Activated T-cell treated with anti-CD3 and anti-CD28 coated beads, Interleukin-2, amount 50 U/mL, for 24 hours (primary cell): Measurements from ENCODE around the gene STON2.

Experiments used
- DNase-seq: peaks from one replicate; pipeline ENCODE4 v3.0.0-alpha.2; 2020
- H3K27ac Mint-ChIP-seq: 2 replicates; pipeline ENCODE4 v1.8.0; 2020; ENCODE audit warnings: mild to moderate bottlenecking, mixed read lengths
- H3K27me3 Mint-ChIP-seq: 2 replicates; pipeline ENCODE4 v1.8.0; 2020; ENCODE audit warnings: mixed read lengths
- H3K36me3 Mint-ChIP-seq: 2 replicates; pipeline ENCODE4 v1.8.0; 2020; ENCODE audit warnings: low read depth, mixed read lengths
- H3K4me1 Mint-ChIP-seq: 2 replicates; pipeline ENCODE4 v1.8.0; 2020; ENCODE audit warnings: low read depth, mixed read lengths
- H3K4me3 Mint-ChIP-seq: 2 replicates; pipeline ENCODE4 v1.8.0; 2020; ENCODE audit warnings: mild to moderate bottlenecking, moderate library complexity, mixed read lengths
- H3K9me3 Mint-ChIP-seq: 2 replicates; pipeline ENCODE4 v1.8.0; 2020; ENCODE audit warnings: mixed read lengths

STON2 gene

GRCh38 chr14:81298911-81299310 lies 101.2 kb downstream of the STON2 start:
- H3K4me1 Mint-ChIP-seq, result peaks cover 11% of the 10 kb centered on the region
- H3K27ac Mint-ChIP-seq, result no peak overlapping the region
- H3K9me3 Mint-ChIP-seq, result no peaks in the 10 kb centered on the region
- peaks cover 3% of the 10 kb centered on the region for H3K27me3 Mint-ChIP-seq
- H3K36me3 Mint-ChIP-seq, result no peaks in the 10 kb centered on the region
- no peak for DNase-seq
- H3K4me3 Mint-ChIP-seq, result no peak overlapping the region

GRCh38 chr14:81298122-81298521 lies 102.0 kb downstream of the STON2 start:
- H3K36me3 Mint-ChIP-seq, result no peaks in the 10 kb centered on the region
- peaks cover 3% of the 10 kb centered on the region for H3K4me1 Mint-ChIP-seq
- no peak overlapping the region for H3K4me3 Mint-ChIP-seq
- DNase-seq, result no peak
- H3K9me3 Mint-ChIP-seq, result no peaks in the 10 kb centered on the region
- H3K27me3 Mint-ChIP-seq, result peaks cover 3% of the 10 kb centered on the region
- H3K27ac Mint-ChIP-seq, result no peak overlapping the region

GRCh38 chr14:81295958-81296923 lies 103.9 kb downstream of the STON2 start:
- peaks cover 6% of the 10 kb centered on the region for H3K27me3 Mint-ChIP-seq
- no peaks in the 10 kb centered on the region for H3K4me1 Mint-ChIP-seq
- H3K4me3 Mint-ChIP-seq, result no peak overlapping the region
- no peaks in the 10 kb centered on the region for H3K36me3 Mint-ChIP-seq
- H3K27ac Mint-ChIP-seq, result no peak overlapping the region
- H3K9me3 Mint-ChIP-seq, result no peaks in the 10 kb centered on the region
- no peak for DNase-seq

DNA sequence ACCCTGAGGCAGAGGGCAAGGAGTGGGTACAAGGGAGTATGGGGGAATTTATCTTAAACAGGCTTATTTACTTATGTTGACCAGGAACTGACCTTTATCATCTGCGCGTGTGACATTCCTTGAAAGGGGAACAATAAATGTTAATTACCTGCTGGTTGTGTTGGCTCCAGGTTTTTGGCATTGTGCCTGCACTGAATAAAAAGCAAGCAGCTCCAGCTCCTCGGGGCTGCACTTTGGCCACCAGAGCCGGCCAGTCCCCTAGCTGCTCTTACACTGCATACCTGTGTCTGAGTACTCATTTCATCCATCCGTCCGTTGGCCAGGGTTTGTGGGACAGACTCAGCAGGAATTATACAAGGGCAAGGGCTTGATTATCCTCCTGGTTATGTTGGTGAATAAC lies 110.6 kb downstream of the STON2 start:
- H3K4me3 Mint-ChIP-seq, result no peak overlapping the region
- no peaks in the 10 kb centered on the region for H3K9me3 Mint-ChIP-seq
- no peaks in the 10 kb centered on the region for H3K36me3 Mint-ChIP-seq
- peaks cover 22% of the 10 kb centered on the region for H3K27me3 Mint-ChIP-seq
- no peak for DNase-seq
- H3K27ac Mint-ChIP-seq, result no peak overlapping the region
- no peaks in the 10 kb centered on the region for H3K4me1 Mint-ChIP-seq

GRCh38 chr14:81286574-81287370 lies 113.4 kb downstream of the STON2 start:
- Mint-ChIP-seq H3K36me3 (no peaks in the 10 kb centered on the region), H3K27ac (no peak overlapping the region), H3K9me3 (no peaks in the 10 kb centered on the region), H3K4me1 (no peaks in the 10 kb centered on the region), H3K27me3 (peaks cover 19% of the 10 kb centered on the region), H3K4me3 (no peak overlapping the region)
- no peak for DNase-seq

DNA sequence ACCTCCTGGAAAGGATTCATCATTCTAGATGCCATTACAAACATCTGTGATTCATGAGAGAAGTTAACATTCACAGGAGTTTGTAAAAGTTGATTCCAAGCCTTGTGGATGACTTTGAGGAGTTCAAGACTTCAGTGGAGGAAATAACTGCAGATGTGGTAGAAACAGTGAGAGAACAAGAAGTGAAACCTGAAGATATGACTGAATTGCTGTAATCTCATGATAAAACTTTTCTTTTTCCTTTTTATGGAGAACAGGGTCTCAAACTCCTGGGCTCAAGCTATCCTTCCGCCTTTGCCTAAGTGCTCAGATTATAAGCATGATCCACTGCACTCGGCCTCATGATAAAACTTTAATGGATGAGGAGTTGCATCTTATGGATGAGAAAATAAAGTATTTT lies 114.9 kb downstream of the STON2 start:
- H3K4me1 Mint-ChIP-seq, result no peaks in the 10 kb centered on the region
- no peak overlapping the region for H3K4me3 Mint-ChIP-seq
- no peaks in the 10 kb centered on the region for H3K36me3 Mint-ChIP-seq
- no peaks in the 10 kb centered on the region for H3K9me3 Mint-ChIP-seq
- no peak for DNase-seq
- H3K27ac Mint-ChIP-seq, result no peak overlapping the region
- peaks cover 19% of the 10 kb centered on the region for H3K27me3 Mint-ChIP-seq

DNA sequence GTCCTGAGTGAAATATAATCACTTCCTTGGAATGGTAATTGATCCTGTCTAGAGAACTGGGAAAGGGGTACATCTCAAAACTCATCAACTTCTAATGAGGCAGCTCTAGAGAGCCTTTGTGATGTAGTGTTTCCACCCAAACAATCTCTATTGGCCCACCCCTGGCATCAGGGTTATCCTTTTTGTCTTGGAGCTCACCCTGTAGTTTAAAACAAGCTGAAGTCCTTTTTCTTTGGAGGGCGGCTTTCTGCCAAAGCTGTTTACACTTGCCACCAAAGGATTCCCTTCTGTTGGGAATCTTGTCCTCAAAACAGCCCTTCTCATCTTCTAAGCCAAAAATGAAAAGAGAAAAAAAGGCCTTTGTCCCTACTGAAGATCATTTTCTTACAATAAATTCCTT lies 118.8 kb downstream of the STON2 start:
- no peaks in the 10 kb centered on the region for H3K9me3 Mint-ChIP-seq

GRCh38 chr14:81280136-81280791 lies 119.9 kb downstream of the STON2 start:
- Mint-ChIP-seq H3K9me3 (no peaks in the 10 kb centered on the region), H3K27me3 (peaks cover 6% of the 10 kb centered on the region), H3K36me3 (no peaks in the 10 kb centered on the region), H3K4me3 (no peak overlapping the region), H3K4me1 (no peaks in the 10 kb centered on the region), H3K27ac (no peak overlapping the region)
- no peak for DNase-seq

More for the DNA sequence above, 118.8 kb downstream of the STON2 start:
- Mint-ChIP-seq H3K36me3 (no peaks in the 10 kb centered on the region), H3K4me3 (no peak overlapping the region), H3K27me3 (peaks cover 6% of the 10 kb centered on the region), H3K4me1 (no peaks in the 10 kb centered on the region), H3K27ac (no peak overlapping the region)
- DNase-seq, result no peak

DNA sequence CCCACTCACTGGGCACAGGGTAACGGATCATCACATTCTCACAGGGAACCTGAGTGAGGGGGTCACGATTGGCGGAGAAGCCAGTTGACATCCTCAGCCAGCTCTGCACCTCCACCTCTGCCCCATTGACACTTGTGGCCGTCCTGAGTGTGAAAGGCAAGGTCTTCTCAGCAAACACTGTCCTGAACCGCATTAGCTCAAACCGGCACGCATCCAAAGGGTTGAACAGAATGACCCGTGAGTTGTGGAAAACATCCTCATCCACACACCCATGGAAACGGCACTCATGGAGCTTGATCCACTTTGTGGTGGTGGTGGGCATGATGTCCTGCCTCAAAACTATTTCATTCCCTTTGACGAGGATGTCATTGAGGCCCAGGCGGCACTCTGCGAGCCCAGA lies 123.0 kb downstream of the STON2 start:
- no peak overlapping the region for H3K4me3 Mint-ChIP-seq
- no peak for DNase-seq
- no peaks in the 10 kb centered on the region for H3K4me1 Mint-ChIP-seq
- H3K27ac Mint-ChIP-seq, result no peak overlapping the region
- no peaks in the 10 kb centered on the region for H3K36me3 Mint-ChIP-seq
- peaks cover 6% of the 10 kb centered on the region for H3K27me3 Mint-ChIP-seq
- no peaks in the 10 kb centered on the region for H3K9me3 Mint-ChIP-seq

DNA sequence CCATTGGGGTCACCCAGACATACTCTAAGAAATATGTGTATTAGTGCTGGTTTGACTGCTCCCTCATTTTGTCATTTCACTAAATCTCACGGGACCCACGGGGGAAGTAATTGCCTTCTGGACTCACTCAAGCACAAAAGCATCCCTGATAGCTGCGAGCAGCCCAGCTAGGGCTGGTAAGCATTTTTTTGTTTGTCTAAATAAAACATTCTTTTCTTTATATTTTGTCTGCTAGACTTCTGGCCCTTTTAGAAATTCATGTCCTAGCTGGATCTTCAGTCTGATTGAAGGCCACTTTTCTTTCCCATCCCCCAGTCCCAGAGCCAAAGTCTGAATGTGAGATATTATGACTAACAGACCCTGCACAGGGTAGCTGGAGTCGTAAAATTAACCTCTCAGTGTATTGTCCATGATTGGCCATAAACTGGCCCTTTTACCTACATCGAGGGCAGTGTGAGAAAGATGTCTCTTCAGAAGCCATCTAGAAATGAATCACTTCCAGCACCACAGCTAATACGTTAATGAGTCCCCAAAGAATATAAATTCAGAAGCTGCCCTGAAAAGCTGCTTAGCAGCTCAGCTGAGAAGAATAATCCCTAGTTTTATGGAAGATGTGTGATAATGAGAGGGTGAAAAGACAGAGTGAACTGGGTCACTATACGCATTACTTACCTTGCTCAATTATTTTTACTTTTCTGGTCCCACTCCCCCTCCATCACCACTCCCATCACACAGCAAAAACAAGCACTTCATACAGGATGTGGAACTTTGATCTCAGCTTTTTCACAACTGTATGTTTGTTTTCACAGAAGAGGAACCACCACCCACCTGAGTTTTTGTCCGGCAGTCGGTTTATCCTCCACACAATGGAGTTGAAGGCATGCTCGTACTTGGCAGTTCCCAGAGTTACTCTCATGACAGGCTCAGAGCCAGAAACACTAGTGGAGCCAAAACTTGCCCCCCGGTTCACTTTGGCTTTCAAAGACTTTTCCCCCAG lies 123.8 kb downstream of the STON2 start:
- Mint-ChIP-seq H3K4me1 (no peaks in the 10 kb centered on the region), H3K27ac (no peak overlapping the region), H3K36me3 (no peaks in the 10 kb centered on the region), H3K4me3 (no peak overlapping the region), H3K9me3 (no peaks in the 10 kb centered on the region), H3K27me3 (peaks cover 6% of the 10 kb centered on the region)
- DNase-seq, result no peak

DNA sequence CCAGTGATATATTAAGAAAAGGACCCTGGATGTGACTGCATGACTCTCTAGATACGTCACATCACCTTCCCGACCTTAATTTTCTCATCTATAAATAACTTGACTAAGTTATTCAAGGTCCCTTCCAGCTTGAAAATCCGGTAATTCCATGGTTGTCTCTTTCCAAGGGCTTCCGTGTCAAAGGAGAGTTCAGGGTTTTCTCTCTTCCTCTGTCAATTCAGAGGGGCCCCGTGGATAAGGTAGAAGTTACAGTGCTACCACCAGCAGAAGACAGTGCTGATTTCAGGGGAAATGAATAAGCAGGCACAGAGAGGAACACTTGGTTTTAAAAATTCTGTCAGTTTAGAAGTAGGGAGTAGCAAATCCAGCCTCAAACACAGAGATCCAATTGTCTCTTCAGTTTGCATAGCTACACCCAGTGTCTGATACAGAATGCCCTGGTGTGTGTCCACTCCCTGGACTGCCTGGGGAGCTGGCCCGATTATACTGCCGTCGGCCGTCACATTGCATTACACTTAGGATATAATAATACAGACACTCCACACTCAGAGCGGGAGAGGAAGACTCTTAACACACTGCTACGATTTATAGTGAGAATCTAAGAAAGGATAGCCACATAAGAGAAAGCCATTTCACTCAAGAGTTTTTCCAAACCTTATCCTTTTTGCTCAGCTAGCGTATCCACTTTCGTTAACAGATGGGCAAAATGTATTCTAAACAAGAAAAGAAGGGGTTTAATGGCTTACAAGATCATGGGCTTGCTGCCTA lies 124.6 kb downstream of the STON2 start:
- Mint-ChIP-seq H3K9me3 (no peaks in the 10 kb centered on the region), H3K4me3 (no peak overlapping the region), H3K4me1 (no peaks in the 10 kb centered on the region), H3K36me3 (no peaks in the 10 kb centered on the region), H3K27ac (no peak overlapping the region), H3K27me3 (peaks cover 6% of the 10 kb centered on the region)
- no peak for DNase-seq

DNA sequence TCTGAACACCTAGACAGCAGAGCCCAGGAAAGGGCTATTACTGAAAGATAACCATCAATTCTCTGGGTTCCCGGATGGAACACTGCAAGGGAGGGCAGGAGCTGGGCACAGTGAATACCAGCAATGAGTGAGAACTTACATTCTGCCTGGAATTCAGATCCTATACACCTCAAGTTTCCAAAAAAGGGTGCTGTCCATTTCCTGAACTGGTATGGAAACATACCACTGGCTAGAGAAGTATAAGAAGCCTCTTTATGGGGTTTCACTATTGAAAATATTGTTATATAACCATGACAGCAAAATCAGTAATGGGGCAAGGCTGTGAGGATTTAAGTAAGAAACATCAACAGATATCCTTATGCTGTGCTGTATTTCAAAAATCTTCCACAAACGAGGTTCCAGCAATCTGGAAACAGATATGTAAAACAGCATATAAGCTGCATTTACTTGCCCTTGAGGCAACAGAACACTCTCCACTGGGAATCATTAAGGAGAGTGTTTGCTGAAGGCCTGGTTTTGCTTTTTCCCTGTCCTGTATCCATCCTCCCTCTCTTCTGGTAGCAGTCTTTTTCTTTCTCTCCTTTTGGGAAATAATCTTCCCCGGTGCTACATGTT lies 126.1 kb downstream of the STON2 start:
- H3K27ac Mint-ChIP-seq, result no peak overlapping the region
- H3K27me3 Mint-ChIP-seq, result peaks cover 8% of the 10 kb centered on the region
- no peaks in the 10 kb centered on the region for H3K4me1 Mint-ChIP-seq
- H3K4me3 Mint-ChIP-seq, result no peak overlapping the region
- no peaks in the 10 kb centered on the region for H3K36me3 Mint-ChIP-seq
- no peaks in the 10 kb centered on the region for H3K9me3 Mint-ChIP-seq
- no peak for DNase-seq

DNA sequence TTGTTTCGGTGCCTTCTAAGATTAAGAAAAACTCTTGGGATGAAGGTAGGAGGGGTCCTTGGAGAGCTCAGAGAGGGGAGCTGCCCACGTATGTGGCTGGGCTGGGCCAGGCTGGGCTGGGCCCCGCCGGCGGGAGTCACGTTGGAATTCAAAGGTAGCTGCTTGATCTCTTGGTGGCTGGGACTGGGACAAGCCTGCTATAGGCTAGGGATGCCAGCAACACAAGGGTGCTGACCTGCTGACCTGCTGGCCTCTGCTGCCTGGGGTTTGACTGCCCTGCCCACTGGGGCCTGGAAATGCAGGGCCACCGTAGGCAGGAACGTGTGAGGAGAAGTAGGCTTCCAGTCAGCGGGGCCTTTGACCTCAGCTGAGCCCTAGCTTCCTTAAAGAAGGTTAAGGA lies 126.6 kb downstream of the STON2 start:
- DNase-seq, result no peak
- H3K9me3 Mint-ChIP-seq, result no peaks in the 10 kb centered on the region
- no peaks in the 10 kb centered on the region for H3K4me1 Mint-ChIP-seq
- H3K36me3 Mint-ChIP-seq, result no peaks in the 10 kb centered on the region
- no peak overlapping the region for H3K4me3 Mint-ChIP-seq
- peaks cover 12% of the 10 kb centered on the region for H3K27me3 Mint-ChIP-seq
- no peak overlapping the region for H3K27ac Mint-ChIP-seq
